OCI-LY7 (cell line): Measurements from ENCODE around the gene SIPA1L3. TPM values are rescaled to one million over a fixed set of nuclear protein-coding genes. Genes with fewer than 3 reads are reported as not detected.

Experiments
- BruUV-seq: library from RNA; stranded (reverse); fragments of 400-500 nt; replicated peaks from 2 replicates; lab custom pipeline; 2021; lab: Mats Ljungman, UMichigan
- CTCF ChIA-PET: fragments of 300-600 bp; sonication (Branson Sonifier 250); formaldehyde crosslinking; loops from one replicate; lab custom pipeline; 2022; ENCODE audit warnings: antibody characterized with exemption; ENCODE audit not compliant: unreplicated experiment; lab: Charles Lee
- POLR2A ChIA-PET: fragments of 300-600 bp; sonication (Branson Sonifier 250); formaldehyde crosslinking; loops from one replicate; lab custom pipeline; 2022; ENCODE audit warnings: antibody characterized with exemption; lab: Charles Lee
- DNase-seq: peaks from one replicate; pipeline ENCODE4 v3.0.0-alpha.2; 2015; ENCODE audit warnings: low spot score
- H2AFZ ChIP-seq: fragments of 200-600 bp; sonication (generic), shearing (Covaris generic); 2 replicates; pipeline ENCODE4 v1.6.1; 2014; ENCODE audit warnings: mild to moderate bottlenecking, antibody characterized with exemption, low read length, moderate library complexity
- H3K27ac ChIP-seq: fragments of 200-600 bp; sonication (generic); 2 replicates; pipeline ENCODE4 v1.5.1; 2014; ENCODE audit warnings: mixed run types, low read depth, mild to moderate bottlenecking, moderate library complexity, low read length, inconsistent platforms; ENCODE audit not compliant: poor library complexity, severe bottlenecking
- H3K36me3 ChIP-seq: fragments of 200-600 bp; sonication (generic); 2 replicates; pipeline ENCODE4 v1.6.1; 2014; ENCODE audit warnings: mild to moderate bottlenecking, antibody characterized with exemption, low read length, moderate library complexity, mixed read lengths; ENCODE audit not compliant: insufficient read depth
- H3K4me1 ChIP-seq: fragments of 200-600 bp; sonication (generic); 2 replicates; pipeline ENCODE4 v1.5.1; 2014; ENCODE audit warnings: mild to moderate bottlenecking, low read length; ENCODE audit not compliant: insufficient read depth, poor library complexity, severe bottlenecking
- H3K4me2 ChIP-seq: fragments of 200-600 bp; sonication (generic); 2 replicates; pipeline ENCODE4 v1.6.1; 2014; ENCODE audit warnings: mild to moderate bottlenecking, low read length
- H3K4me3 ChIP-seq: fragments of 200-600 bp; sonication (generic); 2 replicates; pipeline ENCODE4 v1.5.1; 2014; ENCODE audit warnings: mild to moderate bottlenecking, low read depth, low read length; ENCODE audit not compliant: poor library complexity, severe bottlenecking
- H3K79me2 ChIP-seq: fragments of 200-600 bp; sonication (generic); 2 replicates; pipeline ENCODE4 v1.6.1; 2016; ENCODE audit warnings: low read depth, mild to moderate bottlenecking, low read length, moderate library complexity, mixed read lengths; ENCODE audit not compliant: insufficient read depth
- H3K9me2 ChIP-seq: fragments of 200-600 bp; sonication (generic); 2 replicates; pipeline ENCODE4 v1.6.1; 2016; ENCODE audit warnings: mild to moderate bottlenecking, low read length, mixed read lengths; ENCODE audit not compliant: insufficient read depth
- H3K9me3 ChIP-seq: fragments of 200-600 bp; sonication (generic); 2 replicates; pipeline ENCODE4 v1.6.1; 2014; ENCODE audit warnings: mild to moderate bottlenecking, mixed run types, low read length, mixed read lengths
- H4K20me1 ChIP-seq: fragments of 200-600 bp; sonication (generic); 2 replicates; pipeline ENCODE4 v1.6.1; 2014; ENCODE audit warnings: mild to moderate bottlenecking, antibody characterized with exemption, low read length, moderate library complexity, mixed read lengths; ENCODE audit not compliant: insufficient read depth
- EZH2phosphoT487 ChIP-seq: fragments of 200-600 bp; sonication (generic); IDR thresholded peaks from 2 replicates; pipeline ENCODE4 v1.6.1; 2018; ENCODE audit warnings: low read depth, borderline replicate concordance, mild to moderate bottlenecking, mixed run types, antibody characterized with exemption, low read length, moderate library complexity, mixed read lengths
- intact Hi-C: fragments of 100-400 bp; cut with micrococcal nuclease; formaldehyde crosslinking; loops from one replicate; pipeline ENCODE4 v1.10.0; 2022; ENCODE audit not compliant: unreplicated experiment
- total RNA-seq, 2 experiments: library from RNA; depleted of rRNA in 1 of 2; stranded (reverse); fragments of >200 nt in 1 of 2; shearing (Covaris generic) in 1 of 2; gene quantifications; 2 replicates each; pipeline ENCODE4 v1.2.3, GENCODE V29; 2014 to 2022
- TF ChIP-seq, protein P1 (sequence below): fragments of 200-600 bp; sonication (generic); conservative IDR thresholded peaks from 2 replicates; pipeline ENCODE4 v1.5.1; 2014; ENCODE audit warnings: mild to moderate bottlenecking, antibody characterized with exemption, low read length, moderate library complexity, mixed read lengths

Gene SIPA1L3
- total RNA-seq, 2 experiments from 2014 or later = 21.2 to 84.4 TPM

DNA sequence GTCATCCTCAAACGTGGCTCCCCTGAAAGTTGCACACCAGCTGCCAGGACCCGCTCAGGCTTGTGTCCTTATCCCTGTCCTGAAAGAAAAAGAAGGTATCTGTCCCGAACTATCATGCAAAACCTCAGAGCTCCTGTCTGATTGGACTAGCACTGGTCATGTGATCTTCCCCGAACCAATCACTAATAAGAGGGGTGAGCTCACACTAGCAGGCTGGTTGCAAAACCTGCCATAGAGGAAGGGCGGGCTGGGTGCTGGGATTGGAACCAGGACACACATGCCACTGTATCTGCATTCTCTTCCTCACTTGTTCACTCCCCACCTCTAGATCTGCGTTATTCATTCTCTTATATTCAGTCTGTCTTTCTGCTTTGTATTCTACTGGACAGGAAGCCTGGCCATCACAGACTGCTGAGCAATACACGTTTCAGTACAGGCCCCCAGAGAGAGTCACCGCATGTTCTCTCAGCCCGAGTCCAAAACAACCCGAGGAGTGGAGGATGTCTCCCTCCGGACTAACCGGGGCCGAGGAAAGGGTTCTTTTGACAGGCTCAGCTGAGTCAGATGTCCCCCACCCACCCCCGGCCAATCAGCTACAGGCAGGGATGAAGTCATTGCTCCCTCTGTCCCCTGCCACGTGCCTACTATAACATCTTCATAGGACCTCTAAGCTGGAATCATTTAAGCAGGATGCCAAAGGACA is 97.7 kb downstream of the SIPA1L3 start:
- Histone ChIP-seq H3K27ac (peak overlapping the region; percentile 72), H4K20me1 (no peaks in the 10 kb centered on the region), H3K9me3 (no peaks in the 10 kb centered on the region), H2AFZ (peak overlapping the region; percentile 51), H3K4me1 (peaks cover 56% of the 10 kb centered on the region), H3K4me2 (peak overlapping the region; percentile 81), H3K9me2 (no peaks in the 10 kb centered on the region), H3K36me3 (no peaks in the 10 kb centered on the region), H3K4me3 (peak overlapping the region; percentile 67), H3K79me2 (peaks cover 25% of the 10 kb centered on the region; the same call in 1 of the 2 replicates)
- ChIA-PET POLR2A (interaction anchor here (0.6 to 4.0 kb wide), 22 partner anchors 11 to 398 kb away, joined by 3 to 25 read pairs (median 5); partner anchors contain the start of genes FAM98C, SIPA1L3 and WDR87), CTCF (interaction anchor here (0.6 to 2.9 kb wide), 10 partner anchors 10 to 1287 kb away, joined by 3 to 10 read pairs (median 4); no protein-coding TSS in a partner anchor)
- TF ChIP-seq, protein P1, sequence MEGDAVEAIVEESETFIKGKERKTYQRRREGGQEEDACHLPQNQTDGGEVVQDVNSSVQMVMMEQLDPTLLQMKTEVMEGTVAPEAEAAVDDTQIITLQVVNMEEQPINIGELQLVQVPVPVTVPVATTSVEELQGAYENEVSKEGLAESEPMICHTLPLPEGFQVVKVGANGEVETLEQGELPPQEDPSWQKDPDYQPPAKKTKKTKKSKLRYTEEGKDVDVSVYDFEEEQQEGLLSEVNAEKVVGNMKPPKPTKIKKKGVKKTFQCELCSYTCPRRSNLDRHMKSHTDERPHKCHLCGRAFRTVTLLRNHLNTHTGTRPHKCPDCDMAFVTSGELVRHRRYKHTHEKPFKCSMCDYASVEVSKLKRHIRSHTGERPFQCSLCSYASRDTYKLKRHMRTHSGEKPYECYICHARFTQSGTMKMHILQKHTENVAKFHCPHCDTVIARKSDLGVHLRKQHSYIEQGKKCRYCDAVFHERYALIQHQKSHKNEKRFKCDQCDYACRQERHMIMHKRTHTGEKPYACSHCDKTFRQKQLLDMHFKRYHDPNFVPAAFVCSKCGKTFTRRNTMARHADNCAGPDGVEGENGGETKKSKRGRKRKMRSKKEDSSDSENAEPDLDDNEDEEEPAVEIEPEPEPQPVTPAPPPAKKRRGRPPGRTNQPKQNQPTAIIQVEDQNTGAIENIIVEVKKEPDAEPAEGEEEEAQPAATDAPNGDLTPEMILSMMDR = no peak
- TF ChIP-seq EZH2phosphoT487 = no peak
- no TSS peak for BruUV-seq
- peak; percentile 93 for DNase-seq
- intact Hi-C loops = loop anchor here (1.0 kb wide), 1 partner anchor 42 kb away; no protein-coding TSS in a partner anchor

DNA sequence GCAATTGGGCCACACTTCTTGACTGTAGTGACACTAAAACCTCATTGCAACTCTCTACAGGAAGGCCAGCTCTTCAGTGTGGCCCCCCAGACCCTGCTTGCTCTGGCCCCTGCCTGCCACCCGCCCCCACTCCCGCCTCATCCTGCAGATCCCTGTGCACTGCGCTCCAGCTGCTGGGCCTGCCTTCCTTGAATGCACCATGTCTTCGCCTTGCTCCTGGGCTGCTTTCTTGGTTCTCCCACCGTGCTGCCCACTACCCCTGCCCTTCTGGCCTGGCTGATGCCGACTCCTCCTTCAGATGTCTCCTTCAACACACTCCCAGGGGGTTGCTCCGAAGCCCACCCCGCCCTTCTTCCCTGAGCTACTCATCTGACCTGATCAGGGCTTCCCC is 98.2 kb downstream of the SIPA1L3 start:
- ChIA-PET POLR2A (interaction anchor here (1.1 to 4.0 kb wide), 9 partner anchors 12 to 99 kb away, joined by 3 to 25 read pairs (median 8); partner anchors contain the start of genes SIPA1L3 and WDR87), CTCF (interaction anchor here (0.5 to 2.9 kb wide), 2 partner anchors 18 to 28 kb away, joined by 3 to 10 read pairs; no protein-coding TSS in a partner anchor)
- DNase-seq = no peak
- Histone ChIP-seq H3K79me2 (peaks cover 25% of the 10 kb centered on the region; the same call in 1 of the 2 replicates), H3K9me2 (no peaks in the 10 kb centered on the region), H3K27ac (peak overlapping the region; percentile 72), H3K4me2 (peak overlapping the region; percentile 81), H3K4me1 (peaks cover 61% of the 10 kb centered on the region), H3K9me3 (no peaks in the 10 kb centered on the region), H3K36me3 (no peaks in the 10 kb centered on the region), H2AFZ (peak overlapping the region; percentile 51; the same call in 1 of the 2 replicates), H3K4me3 (peak overlapping the region; percentile 67), H4K20me1 (no peaks in the 10 kb centered on the region)
- intact Hi-C loops = no loop called here
- TF ChIP-seq, protein P1 = no peak
- TF ChIP-seq EZH2phosphoT487 = no peak
- BruUV-seq = no TSS peak
